OCI-LY3 (cell line): ENCODE data around the gene CARM1.
"Not testable (repeated sequence)": the region's sequence is repeated elsewhere in the genome, so short reads cannot be mapped to it uniquely, and the experiment has no call there.

Source experiments
- EZH2phosphoT487 ChIP-seq: fragments of 200-600 bp; shearing (Covaris generic); IDR thresholded peaks from 2 replicates; pipeline ENCODE4 v1.6.1; 2018; ENCODE audit warnings: antibody characterized with exemption, mixed run types, low read depth
- TF ChIP-seq, protein P1 (sequence below): fragments of 200-600, 300-600 bp; sonication (generic); IDR thresholded peaks from 2 replicates; pipeline ENCODE4 v1.5.1; 2014; ENCODE audit warnings: antibody characterized with exemption, low read length, low read depth

DNA sequence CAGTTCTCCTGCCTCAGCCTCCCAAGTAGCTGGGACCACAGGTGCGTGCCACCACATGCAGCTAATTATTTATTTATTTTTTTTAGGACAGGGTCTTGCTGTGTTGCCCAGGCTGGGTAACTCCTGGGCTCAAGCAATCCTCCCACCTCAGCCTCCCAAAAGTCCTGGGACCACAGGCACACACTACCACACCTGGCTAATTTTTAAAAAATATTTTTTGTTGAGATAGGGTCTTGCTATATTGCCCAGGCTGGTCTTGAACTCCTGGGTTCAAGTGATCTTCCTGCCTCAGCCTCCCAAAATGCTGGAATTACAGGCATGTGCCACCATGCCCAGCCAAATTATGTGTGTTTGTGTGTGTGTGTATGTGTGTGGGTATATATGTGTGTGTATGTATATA, 14.5 kb upstream of the CARM1 start:
- TF ChIP-seq, protein P1, sequence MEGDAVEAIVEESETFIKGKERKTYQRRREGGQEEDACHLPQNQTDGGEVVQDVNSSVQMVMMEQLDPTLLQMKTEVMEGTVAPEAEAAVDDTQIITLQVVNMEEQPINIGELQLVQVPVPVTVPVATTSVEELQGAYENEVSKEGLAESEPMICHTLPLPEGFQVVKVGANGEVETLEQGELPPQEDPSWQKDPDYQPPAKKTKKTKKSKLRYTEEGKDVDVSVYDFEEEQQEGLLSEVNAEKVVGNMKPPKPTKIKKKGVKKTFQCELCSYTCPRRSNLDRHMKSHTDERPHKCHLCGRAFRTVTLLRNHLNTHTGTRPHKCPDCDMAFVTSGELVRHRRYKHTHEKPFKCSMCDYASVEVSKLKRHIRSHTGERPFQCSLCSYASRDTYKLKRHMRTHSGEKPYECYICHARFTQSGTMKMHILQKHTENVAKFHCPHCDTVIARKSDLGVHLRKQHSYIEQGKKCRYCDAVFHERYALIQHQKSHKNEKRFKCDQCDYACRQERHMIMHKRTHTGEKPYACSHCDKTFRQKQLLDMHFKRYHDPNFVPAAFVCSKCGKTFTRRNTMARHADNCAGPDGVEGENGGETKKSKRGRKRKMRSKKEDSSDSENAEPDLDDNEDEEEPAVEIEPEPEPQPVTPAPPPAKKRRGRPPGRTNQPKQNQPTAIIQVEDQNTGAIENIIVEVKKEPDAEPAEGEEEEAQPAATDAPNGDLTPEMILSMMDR: not testable (repeated sequence)
- TF ChIP-seq EZH2phosphoT487: not testable (repeated sequence)
